NCI-H1417 treated with DMSO at 0.1 percent for 48 hours (cell line): ENCODE data around the gene ULBP2.
"Not testable (repeated sequence)": the region's sequence is repeated elsewhere in the genome, so short reads cannot be mapped to it uniquely, and the experiment has no call there.

Source experiments
- DNase-seq: peaks from one replicate; lab custom pipeline; 2025; lab: John Stamatoyannopoulos, UW

The ULBP2 gene

GRCh38 chr6:149968909-149969308 lies 27.1 kb downstream of the ULBP2 start:
- DNase-seq: not testable (repeated sequence)

- no peak for DNase-seq
Measured at GRCh38 chr6:149969635-149970034, 27.8 kb downstream of the ULBP2 start.

GRCh38 chr6:149974394-149974793 lies 32.6 kb downstream of the ULBP2 start:
- DNase-seq: not testable (repeated sequence)

- DNase-seq: no peak
Measured at GRCh38 chr6:149974825-149975224, 33.0 kb downstream of the ULBP2 start.

GRCh38 chr6:149975400-149975799 lies 33.6 kb downstream of the ULBP2 start:
- DNase-seq: no peak

- DNase-seq: no peak
Measured at GRCh38 chr6:149977221-149977620, 35.4 kb downstream of the ULBP2 start.

- DNase-seq: no peak
Measured at GRCh38 chr6:149978610-149979009, 36.8 kb downstream of the ULBP2 start.

- no peak for DNase-seq
Measured at GRCh38 chr6:149979293-149979692, 37.5 kb downstream of the ULBP2 start.

GRCh38 chr6:149983145-149983544 lies 41.3 kb downstream of the ULBP2 start:
- DNase-seq: no peak

GRCh38 chr6:149984773-149985172 lies 43.0 kb downstream of the ULBP2 start:
- no peak for DNase-seq

GRCh38 chr6:149985481-149985937 lies 43.7 kb downstream of the ULBP2 start:
- DNase-seq: no peak

GRCh38 chr6:149987602-149988107 lies 45.8 kb downstream of the ULBP2 start:
- no peak for DNase-seq

- no peak for DNase-seq
Measured at GRCh38 chr6:149988550-149989346, 46.9 kb downstream of the ULBP2 start.

GRCh38 chr6:149990212-149990660 lies 48.4 kb downstream of the ULBP2 start:
- DNase-seq: no peak

- DNase-seq: no peak
Measured at GRCh38 chr6:149990661-149991471, 49.1 kb downstream of the ULBP2 start.

GRCh38 chr6:149991472-149991795 lies 49.6 kb downstream of the ULBP2 start:
- DNase-seq: not testable (repeated sequence)

- no peak for DNase-seq
Measured at GRCh38 chr6:149991838-149992237, 50.0 kb downstream of the ULBP2 start.

GRCh38 chr6:149995235-149995750 lies 53.5 kb downstream of the ULBP2 start:
- no peak for DNase-seq

- DNase-seq: no peak
Measured at GRCh38 chr6:149995971-149996370, 54.2 kb downstream of the ULBP2 start.
